ENCODE measurements around the gene MST1. TPM values are rescaled to one million over a fixed set of nuclear protein-coding genes. Genes with fewer than 3 reads are reported as not detected.

Gene MST1
- total RNA-seq, 2 experiments from 2014 or later: 4.1 to 4.2 TPM

DNA sequence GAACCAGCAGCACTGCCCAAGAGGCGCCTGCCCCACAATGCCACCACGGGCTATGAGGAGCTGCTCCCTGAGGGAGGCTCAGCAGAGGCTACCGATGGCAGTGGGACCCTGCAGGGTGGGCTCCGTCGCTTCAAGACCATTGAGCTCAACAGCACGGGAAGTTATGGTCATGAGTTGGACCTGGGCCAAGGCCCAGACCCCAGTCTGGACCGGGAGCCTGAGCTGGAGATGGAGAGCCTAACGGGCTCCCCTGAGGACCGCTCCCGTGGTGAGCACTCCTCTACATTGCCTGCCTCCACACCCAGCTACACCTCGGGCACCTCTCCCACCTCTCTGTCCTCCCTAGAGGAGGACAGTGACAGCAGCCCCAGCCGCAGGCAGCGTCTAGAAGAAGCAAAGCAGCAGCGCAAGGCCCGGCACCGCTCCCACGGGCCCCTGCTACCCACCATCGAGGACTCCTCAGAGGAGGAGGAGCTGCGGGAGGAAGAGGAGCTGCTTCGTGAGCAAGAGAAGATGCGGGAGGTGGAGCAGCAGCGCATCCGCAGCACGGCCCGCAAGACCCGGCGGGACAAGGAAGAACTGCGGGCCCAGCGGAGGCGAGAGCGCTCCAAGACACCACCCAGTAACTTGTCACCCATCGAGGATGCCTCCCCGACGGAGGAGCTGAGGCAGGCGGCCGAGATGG, 36.9 kb downstream of the MST1 start:
- POLR2A ChIA-PET: no interaction called here

DNA sequence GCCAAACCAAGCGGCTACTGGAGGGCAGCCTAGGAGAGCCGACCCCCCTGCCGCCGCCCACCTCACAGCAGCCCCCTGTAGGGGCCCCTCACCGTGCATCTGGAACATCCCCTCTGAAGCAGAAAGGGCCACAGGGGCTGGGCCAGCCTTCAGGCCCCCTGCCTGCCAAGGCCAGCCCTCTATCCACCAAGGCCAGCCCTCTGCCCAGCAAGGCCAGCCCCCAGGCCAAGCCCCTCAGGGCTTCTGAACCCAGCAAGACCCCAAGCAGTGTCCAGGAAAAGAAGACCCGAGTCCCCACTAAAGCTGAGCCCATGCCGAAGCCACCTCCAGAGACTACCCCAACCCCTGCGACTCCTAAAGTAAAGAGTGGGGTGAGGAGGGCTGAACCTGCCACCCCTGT, 38.6 kb downstream of the MST1 start:
- ChIA-PET POLR2A (no interaction called here), CTCF (interaction anchor here (3.5 kb wide), 1 partner anchor 111 kb away, joined by 12 read pairs; no protein-coding TSS in a partner anchor)

More for the DNA sequence above, 36.9 kb downstream of the MST1 start:
- CTCF ChIA-PET: interaction anchor here (0.9 to 3.5 kb wide), 2 partner anchors 20 to 113 kb away, joined by 3 to 12 read pairs; no protein-coding TSS in a partner anchor

DNA sequence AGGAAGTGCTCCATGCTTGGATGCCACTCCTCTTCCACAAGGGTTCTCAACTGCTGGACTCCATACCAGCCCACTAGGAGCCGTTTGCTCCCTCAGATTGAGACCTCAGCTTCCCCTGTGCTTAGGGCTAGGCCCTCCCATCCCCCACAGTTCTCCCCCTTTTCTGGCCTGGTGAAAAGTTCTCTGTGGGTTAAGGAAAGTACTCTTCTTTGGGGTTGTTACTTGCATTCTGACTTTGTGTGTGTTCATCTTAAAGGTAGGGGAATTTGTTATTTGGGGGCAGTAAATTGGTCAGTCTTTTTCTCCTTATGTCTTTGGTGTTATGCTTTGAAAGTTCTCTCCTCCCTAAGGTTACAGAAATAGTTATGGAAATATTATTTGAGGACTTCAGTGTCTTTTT, 39.1 kb downstream of the MST1 start:
- ChIA-PET POLR2A (no interaction called here), CTCF (no interaction called here)

DNA sequence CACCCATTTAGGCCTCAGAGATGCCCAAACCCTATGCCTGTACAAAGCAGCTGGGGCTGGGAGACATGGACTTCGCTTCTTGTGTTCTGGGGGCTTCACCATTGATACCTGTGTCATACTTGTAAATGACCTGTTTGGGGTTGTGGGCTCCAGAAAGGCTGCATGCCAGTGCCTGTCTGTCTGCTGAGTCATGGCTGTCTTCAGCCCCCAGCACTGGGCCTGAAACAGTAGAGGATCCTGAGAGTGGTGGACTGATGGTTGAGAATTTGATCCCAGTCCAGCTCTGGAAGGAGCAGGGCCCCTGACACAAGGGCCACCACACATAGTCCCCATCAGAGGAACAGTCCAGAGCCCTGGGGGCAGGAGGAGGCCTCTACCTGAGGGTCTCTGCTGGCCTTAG, 39.7 kb downstream of the MST1 start:
- CTCF ChIA-PET: no interaction called here
- POLR2A ChIA-PET: no interaction called here

DNA sequence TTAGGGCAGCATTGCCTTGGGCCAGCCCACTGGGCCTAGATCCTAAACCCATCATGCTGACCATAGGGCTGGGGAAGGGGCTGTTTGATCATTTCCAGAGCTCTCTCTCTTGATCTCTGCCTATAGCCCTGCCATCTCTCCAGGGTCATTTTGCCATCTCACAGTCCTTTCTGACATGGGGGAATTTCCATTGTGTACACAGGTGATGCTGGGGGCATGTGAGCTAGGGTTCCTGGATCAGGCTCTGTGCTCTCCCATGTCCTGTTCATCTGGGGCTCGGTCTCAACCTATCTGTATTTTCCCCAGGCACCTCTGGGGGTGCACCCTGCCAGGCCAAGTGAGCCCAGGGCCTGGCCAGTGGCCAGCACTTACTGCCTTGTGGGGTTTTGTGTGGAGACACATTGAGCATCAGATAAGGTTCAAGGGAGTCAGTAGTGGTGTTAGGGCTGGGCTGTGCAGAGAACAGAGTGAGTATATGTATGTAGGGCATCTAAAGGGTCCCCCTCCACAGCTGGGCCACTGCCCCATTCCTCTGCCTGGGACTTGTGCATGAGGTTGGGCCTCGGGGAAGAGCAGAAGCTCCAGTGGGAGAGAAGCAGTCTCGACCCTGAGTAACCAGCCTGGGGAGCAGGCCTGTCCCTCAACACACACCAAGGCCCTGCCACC, 40.8 kb downstream of the MST1 start:
- POLR2A ChIA-PET: interaction anchor here (0.6 kb wide), 1 partner anchor 83 kb away, joined by 16 read pairs; no protein-coding TSS in a partner anchor
- CTCF ChIA-PET: no interaction called here

DNA sequence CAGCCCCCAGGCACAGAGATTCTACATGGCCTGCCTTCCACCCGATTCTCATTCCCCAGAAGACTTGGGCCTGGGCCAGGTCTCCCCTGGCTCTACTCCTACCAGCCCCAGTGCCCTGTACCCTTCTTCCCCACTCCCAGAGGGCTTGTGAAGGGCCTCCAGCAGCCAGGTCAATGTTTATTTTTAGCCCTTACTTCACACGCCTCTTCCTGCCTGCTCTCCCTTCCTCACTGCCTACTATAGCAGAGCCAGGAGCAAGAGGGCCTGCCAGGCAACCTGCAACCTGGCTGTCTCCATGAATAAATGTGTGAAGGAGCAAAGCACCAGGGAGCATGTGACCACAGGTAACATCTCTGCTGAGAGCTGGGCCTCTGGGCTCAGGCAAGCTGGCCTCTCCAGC, 41.5 kb downstream of the MST1 start:
- ChIA-PET CTCF (no interaction called here), POLR2A (no interaction called here)

DNA sequence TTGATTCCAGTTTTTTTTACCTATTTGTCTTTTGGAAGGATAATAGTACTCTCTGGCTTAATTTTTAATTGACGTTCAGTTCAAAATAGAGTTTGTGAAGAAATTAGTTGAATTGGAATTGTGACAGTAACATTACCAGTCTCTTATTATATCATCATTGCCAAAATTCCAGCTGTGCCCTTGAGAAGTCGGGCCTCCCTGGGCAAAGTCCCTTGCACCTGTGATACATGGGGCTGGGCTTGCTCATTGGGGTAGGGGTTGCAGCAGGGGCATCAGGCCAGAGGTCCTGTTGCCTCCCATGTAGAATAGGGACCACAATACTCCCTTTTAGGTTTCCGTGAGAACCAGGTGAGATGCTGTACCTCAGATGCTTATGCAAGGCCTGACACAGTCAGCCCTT, 43.0 kb downstream of the MST1 start:
- ChIA-PET CTCF (no interaction called here), POLR2A (no interaction called here)

DNA sequence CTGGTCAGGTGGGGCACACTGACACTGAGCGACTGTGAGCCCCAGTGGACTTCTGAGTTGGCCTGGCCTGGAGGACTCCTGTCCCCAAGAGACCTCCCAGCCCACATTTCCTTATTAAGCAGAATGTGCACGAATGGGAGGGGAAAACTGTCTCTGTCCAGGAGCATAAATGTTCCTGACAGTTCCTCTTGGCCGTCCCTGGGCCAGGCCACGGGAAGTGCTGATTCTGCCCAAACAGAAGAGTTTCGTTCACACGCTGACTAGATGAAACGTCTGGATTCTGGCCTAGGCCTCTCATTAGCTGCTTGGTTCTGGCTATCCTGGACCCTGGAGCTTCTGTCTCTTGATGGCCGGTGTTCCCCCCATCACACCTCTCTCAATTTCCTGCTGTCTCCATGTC, 44.6 kb downstream of the MST1 start:
- ChIA-PET CTCF (interaction anchor here (1.0 kb wide), 1 partner anchor 103 kb away, joined by 4 read pairs; no protein-coding TSS in a partner anchor), POLR2A (no interaction called here)

DNA sequence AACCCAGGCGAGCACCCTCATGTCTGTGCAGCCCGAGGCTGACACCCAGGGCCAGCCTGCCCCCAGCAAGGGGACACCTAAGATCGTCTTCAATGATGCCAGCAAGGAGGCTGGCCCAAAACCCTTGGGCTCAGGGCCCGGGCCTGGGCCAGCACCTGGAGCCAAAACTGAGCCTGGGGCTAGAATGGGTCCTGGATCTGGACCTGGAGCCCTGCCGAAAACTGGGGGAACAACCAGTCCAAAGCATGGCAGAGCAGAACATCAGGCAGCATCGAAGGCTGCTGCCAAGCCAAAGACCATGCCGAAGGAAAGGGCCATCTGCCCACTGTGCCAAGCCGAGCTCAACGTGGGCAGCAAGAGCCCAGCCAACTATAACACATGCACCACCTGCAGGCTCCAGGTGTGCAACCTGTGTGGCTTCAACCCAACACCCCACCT, 46.5 kb downstream of the MST1 start:
- ChIA-PET POLR2A (no interaction called here), CTCF (interaction anchor here (1.3 kb wide), 1 partner anchor 103 kb away, joined by 3 read pairs; no protein-coding TSS in a partner anchor)

DNA sequence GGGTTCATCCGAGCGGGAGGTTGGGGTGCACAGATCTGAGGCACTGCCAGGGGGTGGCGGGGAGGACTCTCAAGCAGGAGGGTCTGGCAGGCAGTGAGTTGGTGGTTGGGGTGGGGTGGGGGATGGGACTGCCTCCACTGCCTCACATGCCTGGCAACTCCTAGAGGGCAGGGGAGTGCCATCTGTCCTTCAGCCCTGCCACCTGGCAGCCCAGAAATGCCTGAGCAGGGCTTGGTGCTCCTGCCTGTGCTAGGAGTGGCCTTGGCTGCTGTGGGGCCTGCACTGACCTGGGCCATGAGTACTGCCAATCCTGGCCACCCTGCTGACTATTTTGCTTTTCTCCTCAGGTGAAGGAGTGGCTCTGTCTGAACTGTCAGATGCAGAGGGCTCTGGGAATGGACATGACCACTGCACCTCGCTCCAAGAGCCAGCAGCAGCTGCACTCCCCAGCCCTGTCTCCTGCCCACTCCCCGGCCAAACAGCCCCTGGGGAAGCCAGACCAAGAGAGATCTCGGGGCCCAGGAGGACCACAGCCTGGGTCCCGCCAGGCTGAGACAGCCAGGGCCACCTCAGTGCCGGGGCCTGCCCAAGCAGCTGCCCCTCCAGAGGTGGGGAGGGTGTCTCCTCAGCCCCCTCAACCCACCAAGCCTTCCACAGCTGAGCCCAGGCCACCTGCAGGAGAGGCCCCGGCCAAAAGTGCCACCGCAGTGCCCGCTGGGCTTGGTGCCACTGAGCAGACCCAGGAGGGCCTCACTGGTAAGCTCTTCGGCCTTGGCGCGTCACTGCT, 47.2 kb downstream of the MST1 start:
- CTCF ChIA-PET: interaction anchor here (1.3 kb wide), 1 partner anchor 102 kb away, joined by 3 read pairs; no protein-coding TSS in a partner anchor
- POLR2A ChIA-PET: no interaction called here

DNA sequence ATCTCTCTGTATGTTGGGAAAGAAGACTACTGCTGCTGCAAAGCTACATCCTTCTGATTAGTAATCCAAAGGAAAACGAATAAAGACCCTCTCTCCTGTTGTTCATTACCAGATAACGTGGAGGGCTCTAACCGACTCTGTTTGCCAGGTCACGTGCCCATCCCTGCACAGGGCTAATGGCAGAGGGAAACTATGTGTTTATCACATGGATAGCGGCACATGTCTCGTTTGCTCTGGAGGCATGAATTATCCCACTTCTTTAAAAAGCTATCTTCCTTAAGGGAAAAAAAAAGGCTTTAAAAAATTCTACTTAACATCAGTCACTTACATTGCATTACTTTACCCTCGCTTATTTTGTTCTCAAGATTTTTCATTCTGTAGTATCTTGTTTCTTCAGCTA, 48.0 kb downstream of the MST1 start:
- CTCF ChIA-PET: interaction anchor here (1.6 kb wide), 1 partner anchor 102 kb away, joined by 4 read pairs; no protein-coding TSS in a partner anchor
- POLR2A ChIA-PET: no interaction called here

DNA sequence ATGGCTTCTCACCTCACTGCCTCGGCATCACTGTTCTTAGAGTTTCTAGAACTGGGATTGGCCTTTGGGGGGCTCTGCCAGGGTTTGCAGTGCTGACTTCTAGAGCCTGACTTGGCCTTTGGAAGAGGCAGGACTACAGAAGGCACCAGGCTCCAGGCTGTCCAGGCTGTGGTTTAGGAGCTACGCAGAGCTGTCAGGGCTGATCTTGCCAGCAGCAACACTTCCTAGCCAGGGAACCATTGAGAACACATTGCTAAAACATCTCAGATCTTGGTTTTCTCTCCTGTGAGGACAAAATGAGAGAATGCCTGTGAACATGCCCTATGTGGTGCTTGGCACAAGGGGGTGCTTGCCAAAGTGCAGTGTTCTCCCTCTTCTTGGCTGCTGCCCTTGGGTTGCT, 49.7 kb downstream of the MST1 start:
- CTCF ChIA-PET: interaction anchor here (1.6 kb wide), 1 partner anchor 100 kb away, joined by 4 read pairs; no protein-coding TSS in a partner anchor
- POLR2A ChIA-PET: no interaction called here

DNA sequence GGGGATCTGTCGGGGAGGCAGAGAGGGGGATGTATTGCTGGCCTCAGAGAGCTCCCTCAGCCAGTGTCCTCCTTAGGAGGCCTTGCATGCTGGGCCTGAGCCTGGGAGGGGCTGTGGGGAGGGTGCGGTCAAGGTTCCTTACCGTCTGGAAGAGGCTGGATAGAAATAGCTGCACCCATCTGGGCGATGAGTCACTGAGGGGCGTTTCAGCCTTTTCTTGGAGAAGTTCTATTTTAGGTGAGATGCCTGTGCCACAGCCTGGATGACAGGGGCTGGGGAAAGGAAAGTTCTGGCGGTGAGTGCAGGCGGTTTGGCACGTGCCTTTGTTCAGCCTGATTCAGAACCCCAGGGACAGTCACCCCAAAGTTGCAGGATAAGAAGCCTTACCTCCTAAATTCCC, 50.8 kb downstream of the MST1 start:
- POLR2A ChIA-PET: no interaction called here

DNA sequence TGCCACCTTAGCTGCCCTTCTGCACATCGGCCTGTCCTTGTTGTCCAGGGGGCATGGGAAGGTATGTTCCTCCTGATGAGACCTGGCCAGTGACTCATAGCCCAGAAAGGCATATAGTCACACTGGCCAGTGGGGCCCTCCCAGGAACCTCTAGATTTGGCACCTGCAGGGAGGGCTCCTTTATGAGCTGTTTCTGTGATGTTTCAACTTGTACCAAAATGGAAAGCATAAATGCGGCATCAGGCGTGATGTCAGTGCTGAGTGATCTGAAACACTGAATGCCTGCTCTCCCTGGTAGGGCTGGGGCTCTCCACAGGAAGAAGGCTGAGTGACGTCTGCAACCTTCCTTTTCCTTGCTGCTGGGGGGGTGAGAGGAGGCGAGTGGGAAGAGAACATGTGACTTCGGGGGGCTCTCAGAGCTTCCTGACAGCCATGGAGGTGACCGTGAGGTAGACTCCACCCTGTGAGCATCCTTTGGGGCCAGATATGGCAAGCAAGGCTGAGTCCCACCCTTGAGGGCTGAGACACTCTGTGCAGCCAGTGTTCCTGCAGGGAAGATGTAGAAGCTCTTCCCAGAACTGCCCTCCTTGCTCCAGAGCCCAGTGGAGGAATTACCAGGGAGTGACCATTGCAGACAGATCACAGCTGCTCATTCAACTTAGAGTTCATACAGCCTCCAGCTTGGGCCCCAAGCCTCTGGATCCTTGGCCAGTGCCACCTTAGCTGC, 52.2 kb downstream of the MST1 start:
- CTCF ChIA-PET: no interaction called here

More for the DNA sequence above, 50.8 kb downstream of the MST1 start:
- CTCF ChIA-PET: no interaction called here

DNA sequence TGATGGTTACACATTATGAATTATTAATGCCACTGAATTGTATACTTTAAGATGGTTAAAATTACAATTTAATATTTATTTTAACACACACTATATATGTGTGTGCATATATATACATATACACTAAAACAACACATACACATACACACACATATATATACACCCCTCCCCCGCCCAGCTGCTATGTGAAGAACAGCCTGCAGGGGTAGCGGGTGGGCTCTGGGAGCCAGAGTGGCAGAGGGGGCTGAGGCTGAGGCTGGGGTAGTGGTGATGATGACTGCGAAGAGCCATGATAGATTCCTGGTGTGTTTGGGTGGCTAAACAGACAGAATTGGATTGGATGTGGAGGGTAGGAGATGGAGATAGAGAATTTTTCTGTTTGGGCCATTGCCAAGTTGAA, 54.5 kb downstream of the MST1 start:
- ChIA-PET CTCF (no interaction called here), POLR2A (no interaction called here)

More for the DNA sequence above, 52.2 kb downstream of the MST1 start:
- POLR2A ChIA-PET: interaction anchor here (0.6 kb wide), 1 partner anchor 159 kb away, joined by 3 read pairs; no protein-coding TSS in a partner anchor

Other genes with a start within 250 kb of the MST1 start
- gene DAG1, start 219.2 kb downstream of the MST1 start, total RNA-seq: 10 to 100 TPM; 17.8 to 20.9 TPM
- gene BSN, start 135.0 kb downstream of the MST1 start, total RNA-seq: under 1 TPM; 0.25 to 0.30 TPM
- gene APEH, start 15.1 kb downstream of the MST1 start, total RNA-seq: 100 to 1,000 TPM; 186 to 189 TPM
- gene RNF123, start 83 bp upstream of the MST1 start, total RNA-seq: 10 to 100 TPM; 30.5 to 32.2 TPM
- gene AMIGO3, start 30.2 kb upstream of the MST1 start, total RNA-seq: under 1 TPM in 1 of 2 experiments, not detected in 1; 0.30 TPM
- 10 to 100 TPM; 50.7 to 51.8 TPM for gene GMPPB, start 34.5 kb upstream of the MST1 start, total RNA-seq
- gene IP6K1, start 97.1 kb upstream of the MST1 start, total RNA-seq: 10 to 100 TPM; 38.5 to 40.5 TPM
- gene CDHR4, start 110.4 kb upstream of the MST1 start, total RNA-seq: not detected
- 1 to 10 TPM; 1.5 to 2.1 TPM for gene INKA1, start 113.8 kb upstream of the MST1 start, total RNA-seq
- 10 to 100 TPM; 41.9 to 42.2 TPM for gene UBA7, start 124.5 kb upstream of the MST1 start, total RNA-seq
- 10 to 100 TPM; 22.5 to 23.5 TPM for gene TRAIP, start 167.1 kb upstream of the MST1 start, total RNA-seq
- gene CAMKV, start 180.4 kb upstream of the MST1 start, total RNA-seq: 1 to 10 TPM in 1 of 2 experiments, under 1 TPM in 1; 0.96 to 1.8 TPM
- gene MST1R, start 214.4 kb upstream of the MST1 start, total RNA-seq: under 1 TPM; 0.80 to 0.99 TPM
- gene MON1A, start 240.3 kb upstream of the MST1 start, total RNA-seq: 10 to 100 TPM; 15.5 to 18.0 TPM